GM12878 (cell line): ENCODE results near the gene OR5K3.

Experiments used
- CREB1 ChIP-seq: IDR thresholded peaks from 2 replicates; pipeline ENCODE4 v1.6.1; 2012; ENCODE audit warnings: low read depth, mild to moderate bottlenecking, inconsistent platforms
- ETV6 ChIP-seq, 2 experiments: fragments of 450-650 bp in 1 of 2; IDR thresholded peaks in 1 of 2; conservative IDR thresholded peaks in 1 of 2; 2 replicates each; pipeline ENCODE4 v1.6.1; 2014; ENCODE audit warnings: antibody characterized with exemption in 1 of 2, borderline replicate concordance in 1 of 2, low read depth in 1 of 2, mild to moderate bottlenecking in 1 of 2, moderate library complexity in 1 of 2
- EZH2 ChIP-seq: IDR thresholded peaks from 2 replicates; pipeline ENCODE4 v1.6.1; 2012; ENCODE audit warnings: low read depth, mild to moderate bottlenecking, control low read depth, inconsistent platforms, low read length, borderline replicate concordance; ENCODE audit not compliant: control insufficient read depth

GRCh38 chr3:98395101-98395500 is 4.6 kb downstream of the OR5K3 start:
- TF ChIP-seq EZH2, result no peak
- no peak for TF ChIP-seq CREB1
- no peak for TF ChIP-seq ETV6 (conservative IDR thresholded peaks at IDR 0.05 in 1 of 2, IDR thresholded peaks at IDR 0.05 in 1 of 2; ENCODE audit: borderline replicate concordance in 1 of 2, low read depth in 1 of 2)
